Measurements from ENCODE around the gene SMIM22.

SMIM22 gene

GRCh38 chr16:4771646-4772045, 23.5 kb upstream of the SMIM22 start:
- TF ChIP-seq, protein P1, sequence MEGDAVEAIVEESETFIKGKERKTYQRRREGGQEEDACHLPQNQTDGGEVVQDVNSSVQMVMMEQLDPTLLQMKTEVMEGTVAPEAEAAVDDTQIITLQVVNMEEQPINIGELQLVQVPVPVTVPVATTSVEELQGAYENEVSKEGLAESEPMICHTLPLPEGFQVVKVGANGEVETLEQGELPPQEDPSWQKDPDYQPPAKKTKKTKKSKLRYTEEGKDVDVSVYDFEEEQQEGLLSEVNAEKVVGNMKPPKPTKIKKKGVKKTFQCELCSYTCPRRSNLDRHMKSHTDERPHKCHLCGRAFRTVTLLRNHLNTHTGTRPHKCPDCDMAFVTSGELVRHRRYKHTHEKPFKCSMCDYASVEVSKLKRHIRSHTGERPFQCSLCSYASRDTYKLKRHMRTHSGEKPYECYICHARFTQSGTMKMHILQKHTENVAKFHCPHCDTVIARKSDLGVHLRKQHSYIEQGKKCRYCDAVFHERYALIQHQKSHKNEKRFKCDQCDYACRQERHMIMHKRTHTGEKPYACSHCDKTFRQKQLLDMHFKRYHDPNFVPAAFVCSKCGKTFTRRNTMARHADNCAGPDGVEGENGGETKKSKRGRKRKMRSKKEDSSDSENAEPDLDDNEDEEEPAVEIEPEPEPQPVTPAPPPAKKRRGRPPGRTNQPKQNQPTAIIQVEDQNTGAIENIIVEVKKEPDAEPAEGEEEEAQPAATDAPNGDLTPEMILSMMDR (IDR thresholded peaks at IDR 0.05; ENCODE audit: low read depth, low read length): no peak

GRCh38 chr16:4772351-4772750, 22.8 kb upstream of the SMIM22 start:
- DNase-seq (ENCODE audit: extremely low read depth, low read depth): no peak
- TF ChIP-seq, protein P1 (IDR thresholded peaks at IDR 0.05; ENCODE audit: low read depth, low read length): no peak

More at GRCh38 chr16:4771646-4772045, 23.5 kb upstream of the SMIM22 start:
- DNase-seq (ENCODE audit: extremely low read depth, low read depth): no peak

DNA sequence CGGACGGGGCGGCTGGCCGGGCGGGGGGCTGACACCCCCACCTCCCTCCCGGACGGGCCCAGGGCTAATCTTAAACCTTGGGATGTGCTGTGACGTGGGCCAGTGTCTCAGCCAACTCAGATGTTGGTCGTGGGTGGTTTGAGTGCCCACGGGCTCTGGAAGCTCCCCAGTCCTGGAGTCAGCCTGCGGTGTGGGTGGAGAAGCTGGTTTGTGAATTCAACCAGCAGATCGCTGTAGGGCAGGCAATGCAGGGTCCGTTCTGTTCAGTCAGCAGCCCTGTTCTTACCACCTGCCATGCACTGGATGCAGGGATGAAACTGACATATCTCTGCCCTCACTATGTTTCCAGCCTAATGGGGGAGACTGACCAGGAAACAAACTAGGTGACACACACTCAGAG, 20.2 kb upstream of the SMIM22 start:
- TF ChIP-seq, protein P1 (IDR thresholded peaks at IDR 0.05; ENCODE audit: low read depth, low read length): no peak

DNA sequence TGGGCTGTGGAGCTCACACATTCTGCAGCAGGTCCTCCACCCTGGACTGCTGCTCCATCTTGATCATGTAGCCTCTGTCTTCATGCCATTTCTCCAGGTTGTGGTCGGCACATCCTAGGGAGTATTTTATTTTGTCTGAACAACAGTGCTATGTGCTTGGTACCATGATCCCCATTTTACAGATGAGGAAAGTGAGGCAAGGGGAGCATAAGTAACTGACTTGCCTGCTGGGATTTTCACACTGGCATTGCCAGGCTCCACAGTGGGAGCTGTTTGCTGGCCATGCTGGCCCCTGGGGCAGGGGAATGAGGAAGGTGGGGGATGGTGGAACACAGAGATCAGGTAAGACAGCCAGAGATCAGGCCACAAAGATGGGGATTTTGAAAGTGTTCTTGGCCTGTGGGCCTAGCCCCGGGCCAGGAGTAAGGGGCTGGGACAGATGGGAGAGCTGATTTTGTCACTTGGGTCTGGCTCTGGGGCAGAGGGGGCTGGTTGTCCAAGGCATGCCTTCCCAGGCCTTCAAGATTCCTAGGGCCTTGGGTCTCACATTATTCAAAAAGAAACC, 18.9 kb upstream of the SMIM22 start:
- TF ChIP-seq, protein P1 (IDR thresholded peaks at IDR 0.05; ENCODE audit: low read depth, low read length): no peak
- no peak for DNase-seq (ENCODE audit: extremely low read depth, low read depth)

More for the DNA sequence above, 20.2 kb upstream of the SMIM22 start:
- no peak for DNase-seq (ENCODE audit: extremely low read depth, low read depth)

GRCh38 chr16:4777339-4778049, 17.7 kb upstream of the SMIM22 start:
- DNase-seq (ENCODE audit: extremely low read depth, low read depth): no peak

GRCh38 chr16:4778050-4778392, 17.1 kb upstream of the SMIM22 start:
- no peak for DNase-seq (ENCODE audit: extremely low read depth, low read depth)
- TF ChIP-seq, protein P1 (IDR thresholded peaks at IDR 0.05; ENCODE audit: low read depth, low read length): no peak

More at GRCh38 chr16:4777339-4778049, 17.7 kb upstream of the SMIM22 start:
- TF ChIP-seq, protein P1 (IDR thresholded peaks at IDR 0.05; ENCODE audit: low read depth, low read length): no peak

DNA sequence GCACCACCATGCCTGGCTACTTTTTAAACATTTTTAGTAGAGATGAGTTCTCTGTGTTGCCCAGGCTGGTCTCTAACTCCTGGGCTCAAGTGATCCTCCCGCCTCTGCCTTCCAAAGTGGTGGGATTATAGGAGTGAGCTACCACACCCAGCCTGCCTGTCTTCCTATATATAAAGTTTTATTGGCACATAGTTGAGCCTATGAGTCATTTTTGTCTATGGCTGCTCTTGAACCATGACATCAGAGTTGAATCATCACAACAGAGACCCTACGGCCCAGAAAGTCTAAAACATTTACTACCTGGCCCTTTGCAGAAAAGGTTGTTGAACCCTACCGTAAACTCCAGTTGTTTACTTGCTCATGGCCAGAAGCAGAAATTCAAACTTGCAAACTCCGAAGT, 14.9 kb upstream of the SMIM22 start:
- TF ChIP-seq, protein P1 (IDR thresholded peaks at IDR 0.05; ENCODE audit: low read depth, low read length): no peak
- DNase-seq (ENCODE audit: extremely low read depth, low read depth): no peak

Measured in AG09319 (cell line).